H1 (cell line): ENCODE measurements around the gene ZNF385B. TPM values are rescaled to one million over a fixed set of nuclear protein-coding genes. Genes with fewer than 3 reads are reported as not detected.

Experiments
- HDAC6 ChIP-seq: IDR thresholded peaks from one replicate; pipeline ENCODE4 v1.7.1; 2012; ENCODE audit warnings: low read depth, mild to moderate bottlenecking, inconsistent platforms, low read length, moderate library complexity
- JUND ChIP-seq: IDR thresholded peaks from 2 replicates; pipeline ENCODE4 v1.6.1; 2011; ENCODE audit warnings: mild to moderate bottlenecking, improper control_type of control experiment, low read length
- PHF8 ChIP-seq: fragments of 200-600 bp; sonication (generic); conservative IDR thresholded peaks from 2 replicates; pipeline ENCODE4 v1.7.1; 2012; ENCODE audit warnings: low read depth, mild to moderate bottlenecking, inconsistent platforms, low read length, moderate library complexity
- RBBP5 ChIP-seq: IDR thresholded peaks from 2 replicates; pipeline ENCODE4 v1.7.1; 2012; ENCODE audit warnings: low read depth, mild to moderate bottlenecking, inconsistent platforms, low read length, moderate library complexity, borderline replicate concordance
- RNF2 ChIP-seq: fragments of 200-900, 300-1000 bp; sonication (generic); IDR thresholded peaks from 2 replicates; pipeline ENCODE4 v1.7.1; 2016; ENCODE audit warnings: borderline replicate concordance, low read depth, mild to moderate bottlenecking, antibody characterized with exemption, low read length; ENCODE audit not compliant: poor library complexity, severe bottlenecking; ENCODE audit errors: missing control alignments
- SUZ12 ChIP-seq: fragments of 200-600 bp; sonication (generic); IDR thresholded peaks from 2 replicates; pipeline ENCODE4 v1.6.1; 2012; ENCODE audit warnings: mild to moderate bottlenecking, inconsistent platforms, low read length, moderate library complexity, mixed read lengths
- polyA plus RNA-seq, 7 experiments: library from polyadenylated mRNA; depleted of rRNA in 3 of 7; stranded (reverse) in 5 of 7; unstranded in 2 of 7; fragments of >200 nt in 5 of 7; fragments of 200-250 nt in 2 of 7; gene quantifications; 1 replicate in 5 of 7; 2 replicates in 1 of 7; 4 replicates in 1 of 7; pipeline versions ENCODE4 v1.2.1 to v1.2.3, GENCODE V29; 2011 to 2013; ENCODE audit warnings: missing spikeins in 2 of 7, mixed read lengths in 2 of 7
- total RNA-seq: library from RNA; stranded (reverse); fragmentation: NEBNext Ultra II Directional; extraction: Animal tissue kit (Norgen Biotek cat#: 25700); gene quantifications from 2 replicates; pipeline ENCODE4 v1.2.1, GENCODE V29; 2021

Gene ZNF385B
- total and polyA plus RNA-seq, 2 of the 8 experiments (the other 6 are each of a cell fraction or from before 2014, with no cell fraction given) = 1.1 to 3.7 TPM

DNA sequence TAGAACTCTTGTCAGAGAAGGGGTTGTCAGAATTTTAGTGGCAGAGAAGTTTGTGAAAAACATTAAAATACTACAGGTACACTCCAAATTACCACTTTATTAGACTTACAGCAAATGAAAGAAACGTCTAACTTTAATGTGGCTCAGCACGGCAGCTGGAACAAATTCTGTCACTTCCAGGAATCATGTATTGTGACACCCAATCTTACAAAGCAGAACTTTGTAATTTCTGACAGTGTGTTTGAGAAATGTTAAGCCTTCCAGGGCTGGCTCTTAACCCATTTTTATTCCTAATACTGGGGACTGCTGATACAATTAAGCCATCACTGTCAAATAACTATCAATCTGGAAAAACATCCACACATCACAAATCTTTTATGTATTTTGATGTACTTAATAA lies 216.4 kb downstream of the ZNF385B start (continued):
- TF ChIP-seq SUZ12 (no peak), HDAC6 (no peak), RNF2 (no peak), PHF8 (no peak), RBBP5 (no peak), JUND (no peak)
